Heart right ventricle (tissue), 16 donors: Measurements from ENCODE around the gene TMEM130. TPM values are rescaled to one million over a fixed set of nuclear protein-coding genes. Genes with fewer than 3 reads are reported as not detected.

Source experiments
- ATAC-seq, 8 donors: fragments of 200-7000 bp; cut with Tn5 transposase; one replicate each; pipeline ENCODE4 v1.9.1; 2020; ENCODE audit warnings: mild to moderate bottlenecking in 8 of 8, moderate library complexity in 8 of 8, moderate number of reproducible peaks in 1 of 8
- DNase-seq, 2 donors: peaks; one replicate each; pipeline ENCODE4 v3.0.0-alpha.2; 2020
- H3K27ac ChIP-seq, 10 donors: fragments of 200-600 bp; sonication (generic) in 2 of 10; one replicate each; pipeline versions ENCODE4 v1.5.0 to v1.8.0; 2020 to 2022; ENCODE audit warnings: mild to moderate bottlenecking in 3 of 10
- H3K27me3 ChIP-seq, 7 donors: fragments of 200-600 bp; one replicate each; pipeline ENCODE4 v1.8.0; 2021 to 2022; ENCODE audit warnings: mild to moderate bottlenecking in 2 of 7
- H3K36me3 ChIP-seq, 9 donors: fragments of 200-600 bp; sonication (generic) in 1 of 9; one replicate each; pipeline versions ENCODE4 v1.5.0 to v1.8.0; 2020 to 2022; ENCODE audit warnings: mild to moderate bottlenecking in 2 of 9
- H3K4me1 ChIP-seq, 9 donors: fragments of 200-600 bp; sonication (generic) in 1 of 9; one replicate each; pipeline versions ENCODE4 v1.5.0 to v1.8.0; 2020 to 2022; ENCODE audit warnings: mild to moderate bottlenecking in 4 of 9
- H3K4me3 ChIP-seq, 10 donors: fragments of 200-600 bp; sonication (generic) in 2 of 10; one replicate each; pipeline versions ENCODE4 v1.5.0 to v1.8.0; 2020 to 2022; ENCODE audit warnings: mild to moderate bottlenecking in 7 of 10, moderate library complexity in 2 of 10
- H3K9me3 ChIP-seq, 11 donors: fragments of 200-600 bp in 10 of 11; sonication (generic) in 2 of 11; one replicate each; pipeline versions ENCODE4 v1.5.0 to v1.8.0; 2013 to 2022; ENCODE audit warnings: mild to moderate bottlenecking in 2 of 11, control low read depth in 1 of 11, moderate library complexity in 1 of 11
- CTCF ChIP-seq, 9 donors: fragments of 200-600 bp; sonication (generic) in 2 of 9; IDR thresholded peaks; one replicate each; pipeline versions ENCODE4 v1.5.0 to v1.8.0; 2021 to 2022; ENCODE audit warnings: antibody characterized with exemption in 9 of 9, mild to moderate bottlenecking in 5 of 9, moderate library complexity in 1 of 9
- WGBS, 2 donors: extraction: QIAGEN DNeasy Blood & Tissue Kit; methylation state at CpG; one replicate each; pipeline ENCODE4 v1.1.7; 2013; ENCODE audit warnings: inconsistent platforms in 1 of 2; 5-methylcytosine and 5-hydroxymethylcytosine counted together
- intact Hi-C, 10 donors: fragments of 100-400 bp; cut with DNase I; formaldehyde crosslinking; loops; one replicate each; pipeline versions ENCODE4 v1.11.1 to v1.14.2; 2022
- polyA plus RNA-seq, 2 donors: library from polyadenylated mRNA; stranded (reverse); fragments of 200-250 nt; gene quantifications; one replicate each; pipeline ENCODE4 v1.2.3, GENCODE V29; 2013
- total RNA-seq, 10 donors: library from RNA; stranded (reverse); fragmentation: NEBNext Ultra II Directional in 3 of 10; extraction: Animal tissue kit (Norgen Biotek cat#: 25700) in 3 of 10; gene quantifications; one replicate each; pipeline versions ENCODE4 v1.2.1 to v1.2.4, GENCODE V29; 2021 to 2023
- donor health status: Arrhythmogenic right ventricular cardiomyopathy.
- donor health status: ischemic (EF 13 %, LVEDD 7.1; RV severe dilation, severe dysfunction).
- donor health status: healthy with polysubstance abuse.
- donor health status: DM: no; HTN: yes; CAD: no.
- donor health status: DM: no; HTN: no; CAD: no.
- donor health status: ischemic (EF 25% LVEDD 6.9; RV normal size, moderate dysfunction).
- donor health status: ischemic (EF 25% LVEDD 5.7; RV mildly dilated, moderate dysfunction).
- donor health status: healthy.
- donor health status: DM: yes; HTN: yes; CAD: no.
- donor health status: Ischemic cardiomyopathy.
- donor health status: ischemic (EF 35%, LVEDD 5.7; RV mildly dilated, moderate dysfunction).
- donor health status: nonischemic (EF 11% LVEDD 7.7; RV severe dilation, severe dysfunction).
- donor health status: DM: yes; HTN: yes; CAD: no.
- donor health status: PGD.
- donor health status: ischemic (EF 29% LVEDD 5.4; RV normal size, mild dysfunction).
- donor health status: nonischemic (EF 23%, LVEDD 6.1; RV moderate dilation, normal function).

The TMEM130 gene
- total and polyA plus RNA-seq, 12 donors, result 0.12 to 1.5 (median 0.25) TPM; not detected in 8

GRCh38 chr7:98827258-98827657, 42.6 kb downstream of the TMEM130 start:
- no peak for TF ChIP-seq CTCF (IDR thresholded peaks at IDR 0.05)
- ATAC-seq (no peak), DNase-seq (no peak)
- Histone ChIP-seq H3K27ac (peak overlapping the region; percentile 50 to 92 (median 80)), H3K36me3 (no peaks in the 10 kb centered on the region), H3K9me3 (no peaks in the 10 kb centered on the region), H3K4me3 (no peak overlapping the region), H3K27me3 (peaks cover 0 to 8% (median 0%) of the 10 kb centered on the region in 7 donors), H3K4me1 (peaks cover 0 to 21% (median 0%) of the 10 kb centered on the region in 9 donors)
- intact Hi-C loops, result no loop called here
- 61 to 68% methylated on average over 3 of the region's 3 CpGs for WGBS, 2 donors

- peak; percentile 88 to 89 for DNase-seq
- H3K4me1 ChIP-seq, result peaks cover 0 to 22% (median 0%) of the 10 kb centered on the region in 9 donors
- no peak overlapping the region for H3K4me3 ChIP-seq
- TF ChIP-seq CTCF (IDR thresholded peaks at IDR 0.05), result peak in 7 of 9 donors; percentile 6 to 54 (median 34)
- peak overlapping the region; percentile 50 to 92 (median 80) for H3K27ac ChIP-seq
- H3K27me3 ChIP-seq, result peaks cover 0 to 8% (median 0%) of the 10 kb centered on the region in 7 donors
- H3K9me3 ChIP-seq, result no peaks in the 10 kb centered on the region
- WGBS, 2 donors, result 18 to 20% methylated on average over 13 of the region's 13 CpGs
- H3K36me3 ChIP-seq, result no peaks in the 10 kb centered on the region
- intact Hi-C loops, result loop anchor here in 1 of 10 donors (1.0 kb wide), 1 partner anchor 11 kb away; no protein-coding TSS in a partner anchor
- ATAC-seq, result peak; percentile 93 to 98 (median 96)
Observed at GRCh38 chr7:98826811-98827231, 43.0 kb downstream of the TMEM130 start.

- Histone ChIP-seq H3K4me1 (peaks cover 0 to 22% (median 0%) of the 10 kb centered on the region in 9 donors), H3K27ac (peak overlapping the region; percentile 36 to 92 (median 76)), H3K4me3 (no peak overlapping the region), H3K9me3 (no peaks in the 10 kb centered on the region), H3K36me3 (no peaks in the 10 kb centered on the region), H3K27me3 (peaks cover 0 to 8% (median 0%) of the 10 kb centered on the region in 7 donors)
- TF ChIP-seq CTCF (IDR thresholded peaks at IDR 0.05), result no peak
- intact Hi-C loops, result loop anchor here in 1 of 10 donors (1.0 kb wide), 1 partner anchor 10 kb away; no protein-coding TSS in a partner anchor
- WGBS, 2 donors, result 33 to 40% methylated on average over 20 of the region's 20 CpGs
- ATAC-seq (peak in 6 of 8 donors; percentile 14 to 54 (median 28)), DNase-seq (no peak)
Observed at GRCh38 chr7:98826387-98826786, 43.4 kb downstream of the TMEM130 start.

- 93 to 96% methylated on average over 4 of the region's 4 CpGs for WGBS, 2 donors
- DNase-seq (no peak), ATAC-seq (no peak)
- Histone ChIP-seq H3K27me3 (peaks cover 0 to 8% (median 0%) of the 10 kb centered on the region in 7 donors), H3K9me3 (no peaks in the 10 kb centered on the region), H3K36me3 (no peaks in the 10 kb centered on the region), H3K4me3 (no peak overlapping the region), H3K27ac (no peak overlapping the region), H3K4me1 (peaks cover 0 to 21% (median 0%) of the 10 kb centered on the region in 9 donors)
- intact Hi-C loops, result no loop called here
- no peak for TF ChIP-seq CTCF (IDR thresholded peaks at IDR 0.05)
Observed at GRCh38 chr7:98823226-98823625, 46.6 kb downstream of the TMEM130 start.
